HPDE6-E6E7 (cell line): ENCODE data around the gene TEX54.
A peak's percentile ranks its signal among the peaks of the same experiment; 100 is the strongest.
"Not testable (repeated sequence)": the region's sequence is repeated elsewhere in the genome, so short reads cannot be mapped to it uniquely, and the experiment has no call there.

Experiments
- DNase-seq: peaks from one replicate; pipeline ENCODE4 v3.0.0; 2011; ENCODE audit warnings: missing footprints; ENCODE audit errors: extremely low spot score

TEX54 gene

GRCh38 chr11:62855571-62856332, 23.1 kb upstream of the TEX54 start:
- peak; percentile 94 for DNase-seq

GRCh38 chr11:62854825-62855570, 22.4 kb upstream of the TEX54 start:
- DNase-seq, result no peak

- no peak for DNase-seq
Observed at GRCh38 chr11:62854013-62854824, 21.6 kb upstream of the TEX54 start.

GRCh38 chr11:62853279-62853965, 20.8 kb upstream of the TEX54 start:
- no peak for DNase-seq

GRCh38 chr11:62852523-62853188, 20.0 kb upstream of the TEX54 start:
- no peak for DNase-seq

GRCh38 chr11:62851807-62852522, 19.3 kb upstream of the TEX54 start:
- no peak for DNase-seq

- no peak for DNase-seq
Observed at GRCh38 chr11:62850911-62851806, 18.5 kb upstream of the TEX54 start.

- no peak for DNase-seq
Observed at GRCh38 chr11:62847767-62848314, 15.2 kb upstream of the TEX54 start.

GRCh38 chr11:62846177-62846576, 13.5 kb upstream of the TEX54 start:
- DNase-seq, result no peak

GRCh38 chr11:62844154-62844553, 11.5 kb upstream of the TEX54 start:
- no peak for DNase-seq

GRCh38 chr11:62843466-62843865, 10.8 kb upstream of the TEX54 start:
- no peak for DNase-seq

GRCh38 chr11:62842891-62843290, 10.2 kb upstream of the TEX54 start:
- not testable (repeated sequence) for DNase-seq

GRCh38 chr11:62842171-62842741, 9.6 kb upstream of the TEX54 start:
- DNase-seq, result peak; percentile 15

- DNase-seq, result peak; percentile 90
Observed at GRCh38 chr11:62841361-62842170, 8.9 kb upstream of the TEX54 start.

GRCh38 chr11:62840721-62841360, 8.2 kb upstream of the TEX54 start:
- DNase-seq, result not testable (repeated sequence)

- DNase-seq, result peak; percentile 83
Observed at GRCh38 chr11:62839050-62839945, 6.7 kb upstream of the TEX54 start, which contains the start of gene WDR74. Gene WDR74, minus strand, starts transcription at chr11:62839590. Its CDS starts 20 bp downstream, at chr11:62839570.
